Inflammatory macrophage treated with lipopolysaccharide for 4 hours (primary cell): ENCODE results near the gene DNAJC1.
"Not testable (repeated sequence)": the region's sequence is repeated elsewhere in the genome, so short reads cannot be mapped to it uniquely, and the experiment has no call there.

ENCODE experiments used
- DNase-seq: peaks from one replicate; pipeline ENCODE4 v3.0.0-alpha.2; 2020

The DNAJC1 gene

GRCh38 chr10:21823617-21824016, 179.9 kb downstream of the DNAJC1 start:
- no peak for DNase-seq

GRCh38 chr10:21822273-21822672, 181.3 kb downstream of the DNAJC1 start:
- DNase-seq = not testable (repeated sequence)

- DNase-seq = no peak
These were observed 182.6 kb downstream of the DNAJC1 start for GRCh38 chr10:21820952-21821351.

- DNase-seq = not testable (repeated sequence)
These were observed 185.1 kb downstream of the DNAJC1 start for GRCh38 chr10:21818416-21818815.

GRCh38 chr10:21814866-21815265, 188.7 kb downstream of the DNAJC1 start:
- DNase-seq = no peak

- DNase-seq = peak; percentile 50
These were observed 189.6 kb downstream of the DNAJC1 start for GRCh38 chr10:21813946-21814345.

GRCh38 chr10:21811245-21811585, 192.3 kb downstream of the DNAJC1 start:
- no peak for DNase-seq

- no peak for DNase-seq
These were observed 192.8 kb downstream of the DNAJC1 start for GRCh38 chr10:21810582-21811244.

GRCh38 chr10:21808550-21808949, 195.0 kb downstream of the DNAJC1 start:
- no peak for DNase-seq

GRCh38 chr10:21807180-21807579, 196.3 kb downstream of the DNAJC1 start:
- DNase-seq = no peak

GRCh38 chr10:21803374-21803773, 200.2 kb downstream of the DNAJC1 start:
- DNase-seq = no peak

- DNase-seq = no peak
These were observed 201.9 kb downstream of the DNAJC1 start for GRCh38 chr10:21801609-21802008.

GRCh38 chr10:21797984-21798765, 205.4 kb downstream of the DNAJC1 start:
- no peak for DNase-seq

- no peak for DNase-seq
These were observed 206.0 kb downstream of the DNAJC1 start for GRCh38 chr10:21797533-21797932.

- no peak for DNase-seq
These were observed 212.3 kb downstream of the DNAJC1 start for GRCh38 chr10:21791276-21791675.

- DNase-seq = no peak
These were observed 226.6 kb downstream of the DNAJC1 start for GRCh38 chr10:21776883-21777282.

- DNase-seq = no peak
These were observed 232.3 kb downstream of the DNAJC1 start for GRCh38 chr10:21771219-21771618.

GRCh38 chr10:21769041-21769440, 234.5 kb downstream of the DNAJC1 start:
- no peak for DNase-seq

GRCh38 chr10:21764466-21765189, 238.9 kb downstream of the DNAJC1 start:
- DNase-seq = no peak

- DNase-seq = no peak
These were observed 243.2 kb downstream of the DNAJC1 start for GRCh38 chr10:21760332-21760731.

- DNase-seq = no peak
These were observed 244.3 kb downstream of the DNAJC1 start for GRCh38 chr10:21759232-21759631.

- no peak for DNase-seq
These were observed 244.8 kb downstream of the DNAJC1 start for GRCh38 chr10:21758696-21759095.

GRCh38 chr10:21758239-21758638, 245.3 kb downstream of the DNAJC1 start:
- no peak for DNase-seq
